Neural cell (in vitro differentiated cells): ENCODE data around the gene SMIM35. TPM values are rescaled to one million over a fixed set of nuclear protein-coding genes. Genes with fewer than 3 reads are reported as not detected.

Experiments used
- H2AFZ ChIP-seq: fragments of 200-600, 300-800 bp; sonication (generic), shearing (Covaris generic); 2 replicates; pipeline ENCODE4 v1.6.0; 2014; ENCODE audit warnings: low read depth, mild to moderate bottlenecking, antibody characterized with exemption, low read length, moderate library complexity
- H3F3A ChIP-seq: fragments of 200-600 bp; shearing (Covaris generic); 2 replicates; pipeline ENCODE4 v1.6.1; 2016; ENCODE audit warnings: mild to moderate bottlenecking, moderate library complexity, mixed read lengths, antibody characterized with exemption, low read length; ENCODE audit not compliant: insufficient read depth, poor library complexity, severe bottlenecking
- H3K27ac ChIP-seq: fragments of 200-600, 300-800 bp; sonication (generic), shearing (Covaris generic); 2 replicates; pipeline ENCODE4 v1.5.1; 2014; ENCODE audit warnings: mild to moderate bottlenecking, low read length, moderate library complexity
- H3K27me3 ChIP-seq: fragments of 300-800, 200-600 bp; sonication (generic), shearing (Covaris generic); 2 replicates; pipeline ENCODE4 v1.6.0; 2014; ENCODE audit warnings: mild to moderate bottlenecking, low read depth, low read length, moderate library complexity; ENCODE audit not compliant: insufficient read depth
- H3K36me3 ChIP-seq: fragments of 300-800, 200-600 bp; sonication (generic), shearing (Covaris generic); 2 replicates; pipeline ENCODE4 v1.5.1; 2014; ENCODE audit warnings: mild to moderate bottlenecking, antibody characterized with exemption, low read length, moderate library complexity; ENCODE audit not compliant: insufficient read depth
- H3K4me2 ChIP-seq: fragments of 300-800, 200-600 bp; sonication (generic), shearing (Covaris generic); 2 replicates; pipeline ENCODE4 v1.6.0; 2014; ENCODE audit warnings: mild to moderate bottlenecking, low read length
- H3K4me3 ChIP-seq: fragments of 300-800, 200-600 bp; sonication (generic), shearing (Covaris generic); 2 replicates; pipeline ENCODE4 v1.5.1; 2014; ENCODE audit warnings: mild to moderate bottlenecking, low read length, moderate library complexity
- H3K79me2 ChIP-seq: fragments of 200-600 bp; shearing (Covaris generic); replicated peaks from 2 replicates; pipeline ENCODE4 v1.6.0; 2014; ENCODE audit warnings: mild to moderate bottlenecking, low read length, moderate library complexity; ENCODE audit not compliant: insufficient read depth
- H3K9ac ChIP-seq: fragments of 300-800, 200-600 bp; sonication (generic), shearing (Covaris generic); 2 replicates; pipeline ENCODE4 v1.6.1; 2016; ENCODE audit warnings: mild to moderate bottlenecking, low read length, mixed read lengths
- H3K9me2 ChIP-seq: fragments of 200-600 bp; shearing (Covaris generic); 2 replicates; pipeline ENCODE4 v1.6.1; 2016; ENCODE audit warnings: mild to moderate bottlenecking, low read length, mixed read lengths; ENCODE audit not compliant: insufficient read depth
- H3K9me3 ChIP-seq: fragments of 200-600, 300-800 bp; sonication (generic), shearing (Covaris generic); 2 replicates; pipeline ENCODE4 v1.6.1; 2016; ENCODE audit warnings: mild to moderate bottlenecking, mixed run types, low read length, moderate library complexity, mixed read lengths
- H4K20me1 ChIP-seq: fragments of 200-600 bp; shearing (Covaris generic); 2 replicates; pipeline ENCODE4 v1.6.1; 2016; ENCODE audit warnings: mild to moderate bottlenecking, mixed run types; ENCODE audit not compliant: insufficient read depth
- EP300 ChIP-seq: fragments of 450-650 bp; conservative IDR thresholded peaks from 2 replicates; pipeline ENCODE4 v1.6.1; 2014; ENCODE audit warnings: antibody characterized with exemption, mild to moderate bottlenecking, moderate library complexity; ENCODE audit not compliant: poor library complexity, severe bottlenecking
- EZH2 ChIP-seq: fragments of 200-600, 300-800 bp; shearing (Covaris generic), sonication (generic); IDR thresholded peaks from 2 replicates; pipeline ENCODE4 v1.6.1; 2014; ENCODE audit warnings: antibody characterized with exemption, low read length, borderline replicate concordance, mild to moderate bottlenecking; ENCODE audit not compliant: insufficient read depth, poor library complexity, severe bottlenecking
- POLR2AphosphoS5 ChIP-seq: IDR thresholded peaks from 2 replicates; pipeline ENCODE4 v1.6.1; 2012
- RAD21 ChIP-seq: fragments of 450-650 bp; conservative IDR thresholded peaks from 2 replicates; pipeline ENCODE4 v1.6.1; 2014; ENCODE audit warnings: antibody characterized with exemption, mild to moderate bottlenecking, moderate library complexity
- SMC3 ChIP-seq: fragments of 450-650 bp; conservative IDR thresholded peaks from 2 replicates; pipeline ENCODE4 v1.6.1; 2014; ENCODE audit warnings: antibody characterized with exemption, mild to moderate bottlenecking, moderate library complexity; ENCODE audit not compliant: poor library complexity
- polyA plus RNA-seq: library from polyadenylated mRNA; depleted of rRNA; stranded (reverse); fragments of >200 nt; gene quantifications from 2 replicates; pipeline ENCODE4 v1.2.3, GENCODE V29; 2014
- TF ChIP-seq, protein P1 (sequence below): fragments of 450-650 bp; IDR thresholded peaks from 2 replicates; pipeline ENCODE4 v1.5.1; 2014; ENCODE audit warnings: antibody characterized with exemption, mild to moderate bottlenecking, moderate library complexity; ENCODE audit not compliant: poor library complexity, severe bottlenecking

Gene SMIM35
- polyA plus RNA-seq, 1 donor from 2014 or later, result not detected

DNA sequence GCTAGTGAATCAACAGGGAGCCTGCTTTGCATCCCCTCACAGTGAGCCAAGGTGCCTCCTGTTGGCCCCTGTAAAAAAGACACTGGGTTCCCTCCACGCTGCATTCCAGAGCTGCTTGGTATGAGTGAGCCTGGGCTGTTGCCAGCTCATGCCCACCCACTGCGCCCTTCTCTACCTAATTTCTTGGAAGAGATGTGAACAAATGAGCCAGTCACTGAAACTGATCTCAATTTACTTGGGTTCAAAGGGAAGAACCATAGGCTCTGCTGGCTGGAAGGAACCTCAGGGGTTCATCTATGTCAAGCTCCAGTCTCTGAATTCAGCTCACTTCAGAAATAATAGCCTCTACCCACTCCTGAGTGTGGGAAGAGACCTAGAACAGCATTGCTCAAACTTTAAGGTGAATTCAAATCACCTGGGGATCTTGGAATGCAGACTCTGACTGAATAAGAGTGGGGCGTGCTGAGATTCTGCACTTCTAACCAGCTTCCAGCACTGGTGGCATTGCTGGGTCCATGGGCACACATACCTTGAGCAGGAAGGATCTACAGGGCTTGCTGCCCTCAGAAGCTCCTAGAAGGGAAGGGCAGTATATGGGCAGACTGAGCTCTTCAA is 15.2 kb downstream of the SMIM35 start:
- no peaks in the 10 kb centered on the region for H3K9me3 ChIP-seq
- H3K36me3 ChIP-seq, result no peaks in the 10 kb centered on the region
- H3K27ac ChIP-seq, result no peak overlapping the region
- H3K9ac ChIP-seq, result no peak overlapping the region
- H3K9me2 ChIP-seq, result no peaks in the 10 kb centered on the region
- H3K79me2 ChIP-seq, result no peaks in the 10 kb centered on the region
- H3K27me3 ChIP-seq, result no peaks in the 10 kb centered on the region
- H3K4me3 ChIP-seq, result no peak overlapping the region
- no peak for TF ChIP-seq RAD21
- H2AFZ ChIP-seq, result no peak overlapping the region
- no peaks in the 10 kb centered on the region for H4K20me1 ChIP-seq
- H3F3A ChIP-seq, result no peaks in the 10 kb centered on the region
- H3K4me2 ChIP-seq, result no peak overlapping the region

DNA sequence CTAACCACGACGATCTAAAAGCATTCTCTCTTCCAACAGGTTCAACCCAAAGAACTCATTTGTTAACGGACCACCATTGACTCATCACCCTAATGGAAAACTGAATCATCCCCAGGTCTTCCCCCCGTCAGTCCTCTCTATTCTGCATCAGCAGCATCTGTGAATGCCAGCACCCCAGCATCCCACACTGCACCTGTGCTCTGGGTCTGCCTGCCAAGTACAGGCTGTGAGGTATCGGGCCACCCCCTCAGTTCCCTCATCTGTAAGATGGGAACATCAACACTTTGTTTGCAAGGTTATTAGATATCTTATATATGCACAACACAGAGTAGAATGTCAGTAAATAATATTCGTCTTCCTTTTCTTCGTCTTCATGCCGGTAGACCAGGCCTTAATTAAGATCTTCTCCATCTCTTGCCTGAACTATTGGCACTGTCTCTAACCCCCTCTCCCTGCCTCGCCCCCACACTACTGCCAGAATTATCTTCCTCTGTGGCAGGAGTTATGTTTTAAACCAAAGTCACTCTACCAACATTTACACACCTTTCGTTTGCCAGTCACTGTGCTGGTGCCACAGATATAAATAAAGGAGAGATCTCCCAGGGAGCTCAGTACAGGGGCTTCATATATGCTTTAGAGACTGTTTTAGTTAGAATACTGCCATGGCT is 17.7 kb downstream of the SMIM35 start:
- Histone ChIP-seq H4K20me1 (no peaks in the 10 kb centered on the region), H3K4me3 (no peak overlapping the region), H3K9me3 (no peaks in the 10 kb centered on the region), H3K79me2 (no peaks in the 10 kb centered on the region), H3K27me3 (no peaks in the 10 kb centered on the region), H3K9me2 (no peaks in the 10 kb centered on the region), H2AFZ (no peak overlapping the region), H3K9ac (no peak overlapping the region), H3K27ac (no peak overlapping the region), H3K36me3 (no peaks in the 10 kb centered on the region), H3K4me2 (no peak overlapping the region), H3F3A (no peaks in the 10 kb centered on the region)
- TF ChIP-seq EP300, result no peak
- no peak for TF ChIP-seq POLR2AphosphoS5
- no peak for TF ChIP-seq RAD21
- no peak for TF ChIP-seq SMC3

DNA sequence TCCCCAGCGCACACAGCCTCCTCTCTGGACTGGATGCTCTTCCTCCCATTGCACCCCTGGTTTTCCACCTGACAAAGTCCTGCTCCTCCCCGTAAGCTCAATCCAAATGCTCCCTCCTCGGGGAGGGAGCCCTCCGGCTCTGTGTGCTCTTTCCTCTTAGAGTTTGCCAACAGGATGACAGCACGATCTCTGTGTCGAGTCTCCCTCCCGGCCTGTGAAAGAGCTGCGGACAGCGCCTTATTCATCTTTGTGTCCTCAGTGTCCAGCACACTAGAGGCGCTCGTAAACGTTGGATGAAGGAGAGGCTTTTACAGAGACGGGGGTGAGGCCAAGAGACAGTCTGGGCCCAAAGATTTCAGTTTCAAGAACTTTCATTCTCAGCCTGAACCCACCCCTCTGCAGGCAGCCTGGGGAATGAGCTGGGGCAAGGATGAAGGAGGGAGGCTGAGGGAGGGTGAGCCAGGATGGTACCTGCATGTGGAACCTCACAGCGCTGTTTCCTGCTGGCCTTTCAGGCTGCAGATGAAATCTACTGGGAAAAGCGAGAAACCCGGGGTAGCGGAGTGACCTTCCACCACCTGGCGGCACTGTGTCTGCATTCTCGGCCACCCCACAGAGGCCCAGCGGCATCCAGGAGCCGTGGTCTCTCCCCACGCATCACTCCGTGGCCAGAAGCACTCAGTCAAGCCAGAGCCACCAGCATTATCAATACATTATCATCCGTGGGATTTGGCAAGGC is 18.4 kb downstream of the SMIM35 start:
- H3K9me2 ChIP-seq, result no peaks in the 10 kb centered on the region
- no peaks in the 10 kb centered on the region for H3K27me3 ChIP-seq
- H3K4me3 ChIP-seq, result no peak overlapping the region
- no peaks in the 10 kb centered on the region for H3K36me3 ChIP-seq
- no peak overlapping the region for H3K27ac ChIP-seq
- H3F3A ChIP-seq, result no peaks in the 10 kb centered on the region
- H3K9me3 ChIP-seq, result no peaks in the 10 kb centered on the region
- H3K9ac ChIP-seq, result no peak overlapping the region
- no peaks in the 10 kb centered on the region for H3K79me2 ChIP-seq
- H2AFZ ChIP-seq, result no peak overlapping the region
- H4K20me1 ChIP-seq, result no peaks in the 10 kb centered on the region
- TF ChIP-seq EZH2, result no peak
- TF ChIP-seq, protein P1, sequence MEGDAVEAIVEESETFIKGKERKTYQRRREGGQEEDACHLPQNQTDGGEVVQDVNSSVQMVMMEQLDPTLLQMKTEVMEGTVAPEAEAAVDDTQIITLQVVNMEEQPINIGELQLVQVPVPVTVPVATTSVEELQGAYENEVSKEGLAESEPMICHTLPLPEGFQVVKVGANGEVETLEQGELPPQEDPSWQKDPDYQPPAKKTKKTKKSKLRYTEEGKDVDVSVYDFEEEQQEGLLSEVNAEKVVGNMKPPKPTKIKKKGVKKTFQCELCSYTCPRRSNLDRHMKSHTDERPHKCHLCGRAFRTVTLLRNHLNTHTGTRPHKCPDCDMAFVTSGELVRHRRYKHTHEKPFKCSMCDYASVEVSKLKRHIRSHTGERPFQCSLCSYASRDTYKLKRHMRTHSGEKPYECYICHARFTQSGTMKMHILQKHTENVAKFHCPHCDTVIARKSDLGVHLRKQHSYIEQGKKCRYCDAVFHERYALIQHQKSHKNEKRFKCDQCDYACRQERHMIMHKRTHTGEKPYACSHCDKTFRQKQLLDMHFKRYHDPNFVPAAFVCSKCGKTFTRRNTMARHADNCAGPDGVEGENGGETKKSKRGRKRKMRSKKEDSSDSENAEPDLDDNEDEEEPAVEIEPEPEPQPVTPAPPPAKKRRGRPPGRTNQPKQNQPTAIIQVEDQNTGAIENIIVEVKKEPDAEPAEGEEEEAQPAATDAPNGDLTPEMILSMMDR, result peak; percentile 10
- no peak overlapping the region for H3K4me2 ChIP-seq
